Activated T-cell treated with anti-CD3 and anti-CD28 coated beads for 1 hour (primary cell): ENCODE results near the gene CDH13.

Experiments
- DNase-seq: peaks from one replicate; pipeline ENCODE4 v3.0.0-alpha.2; 2020; ENCODE audit warnings: low read depth

Gene CDH13

GRCh38 chr16:83724585-83724984 lies 1097.8 kb downstream of the CDH13 start:
- no peak for DNase-seq

DNA sequence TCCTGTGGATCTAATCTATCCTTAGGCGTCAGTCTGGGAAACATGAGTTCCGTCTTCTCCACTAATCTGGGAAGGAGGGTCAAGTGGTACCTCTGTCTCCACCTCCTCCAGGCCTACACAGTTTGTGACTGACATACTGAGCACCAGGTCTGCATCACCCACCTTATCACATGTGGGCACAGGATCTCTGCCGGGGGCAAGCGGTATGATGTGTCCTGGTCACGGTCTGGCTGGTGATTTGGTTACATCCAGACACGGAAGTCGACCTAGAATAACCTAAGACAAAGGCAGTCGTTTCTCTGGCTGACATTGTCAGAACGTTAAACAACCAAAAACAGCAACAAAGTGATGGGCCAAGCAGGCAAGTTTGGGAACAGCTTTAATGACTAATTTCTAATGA lies 1098.5 kb downstream of the CDH13 start:
- DNase-seq = no peak

DNA sequence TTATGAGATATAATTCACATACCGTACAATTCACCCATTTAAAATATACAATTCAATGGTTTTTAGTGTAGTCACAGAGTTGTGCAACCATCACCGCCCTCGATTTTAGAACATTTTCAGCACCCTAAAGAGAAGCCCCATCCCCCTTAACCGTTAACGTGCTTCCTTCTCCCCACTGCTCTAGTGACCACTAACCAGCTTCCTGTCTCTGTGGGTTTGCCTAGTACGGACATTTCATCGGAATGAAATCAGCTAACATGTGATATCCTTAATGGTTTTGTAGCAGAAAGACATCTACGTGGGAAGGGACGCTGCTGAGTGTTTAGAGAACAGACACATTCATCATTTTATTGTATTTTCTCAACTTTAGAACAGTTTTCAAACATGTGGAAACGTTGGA lies 1100.2 kb downstream of the CDH13 start:
- DNase-seq = no peak

- DNase-seq = no peak
Observed at GRCh38 chr16:83727751-83728352, 1101.1 kb downstream of the CDH13 start.

DNA sequence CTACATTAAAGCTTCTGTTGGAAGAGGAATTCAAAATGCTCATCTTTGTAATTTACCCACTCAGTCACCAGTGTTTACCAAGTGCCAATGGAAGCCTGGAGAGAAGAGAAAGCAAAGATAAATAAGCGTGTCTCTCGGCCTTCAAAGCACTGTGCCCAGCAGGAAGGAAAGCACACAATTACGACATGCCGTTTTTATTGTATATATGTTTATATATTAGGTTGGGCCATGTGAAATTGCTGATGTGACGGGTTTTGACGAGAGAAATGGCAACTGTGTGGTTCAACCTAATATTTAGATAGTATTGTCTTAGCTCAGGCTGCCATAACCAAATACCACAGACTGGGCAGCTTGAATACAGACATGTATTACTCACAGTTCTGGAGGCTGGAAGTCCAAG lies 1101.7 kb downstream of the CDH13 start:
- DNase-seq = no peak

- DNase-seq = no peak
Observed at GRCh38 chr16:83730812-83731211, 1104.0 kb downstream of the CDH13 start.

GRCh38 chr16:83732536-83732935 lies 1105.8 kb downstream of the CDH13 start:
- DNase-seq = no peak

GRCh38 chr16:83733301-83733700 lies 1106.5 kb downstream of the CDH13 start:
- DNase-seq = no peak

DNA sequence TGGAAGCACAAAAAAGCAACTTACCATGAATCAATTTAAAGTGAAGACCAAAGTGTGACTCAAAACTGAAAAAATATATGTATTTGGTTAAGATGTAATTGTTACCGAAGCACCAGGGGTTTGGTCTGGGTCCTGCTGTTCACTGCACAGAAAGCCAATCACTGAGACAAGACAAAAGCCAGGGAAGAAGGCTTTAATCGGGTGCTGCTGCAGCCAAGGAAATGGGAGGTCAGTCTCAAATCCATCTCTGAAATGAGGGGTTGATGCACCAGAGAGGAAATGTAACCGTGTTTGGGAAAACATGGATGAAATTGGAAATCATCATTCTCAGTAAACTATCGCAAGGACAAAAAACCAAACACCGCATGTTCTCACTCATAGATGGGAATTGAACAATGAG lies 1107.4 kb downstream of the CDH13 start:
- no peak for DNase-seq

GRCh38 chr16:83737729-83738354 lies 1111.1 kb downstream of the CDH13 start:
- DNase-seq = no peak

DNA sequence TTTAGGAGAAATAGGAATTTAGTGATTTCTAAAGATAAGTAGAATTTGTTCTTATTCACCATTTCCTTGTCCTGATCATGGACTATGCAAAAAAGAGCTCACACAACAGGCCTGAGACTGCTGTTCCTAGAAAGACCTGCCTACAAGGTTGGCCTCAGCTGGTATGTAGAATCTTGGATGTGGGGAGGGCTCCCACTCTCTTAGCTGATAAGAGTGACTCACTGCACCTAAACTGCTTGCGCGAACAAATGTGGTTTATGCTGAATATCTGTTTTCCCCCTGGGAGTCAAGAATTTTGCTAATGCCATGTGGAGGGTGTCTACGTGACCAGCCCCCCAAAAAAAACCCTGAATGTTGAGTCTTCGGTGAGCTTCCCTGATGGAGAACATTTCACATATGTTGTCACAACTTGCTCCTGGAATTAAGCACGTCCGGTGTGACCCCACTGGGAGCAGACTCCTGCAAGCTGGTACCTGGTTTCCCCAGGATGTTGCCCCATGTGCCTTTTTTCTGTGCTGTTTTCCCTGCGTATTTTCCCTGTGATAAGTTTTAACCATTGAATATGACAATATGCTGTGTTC lies 1112.2 kb downstream of the CDH13 start:
- no peak for DNase-seq

DNA sequence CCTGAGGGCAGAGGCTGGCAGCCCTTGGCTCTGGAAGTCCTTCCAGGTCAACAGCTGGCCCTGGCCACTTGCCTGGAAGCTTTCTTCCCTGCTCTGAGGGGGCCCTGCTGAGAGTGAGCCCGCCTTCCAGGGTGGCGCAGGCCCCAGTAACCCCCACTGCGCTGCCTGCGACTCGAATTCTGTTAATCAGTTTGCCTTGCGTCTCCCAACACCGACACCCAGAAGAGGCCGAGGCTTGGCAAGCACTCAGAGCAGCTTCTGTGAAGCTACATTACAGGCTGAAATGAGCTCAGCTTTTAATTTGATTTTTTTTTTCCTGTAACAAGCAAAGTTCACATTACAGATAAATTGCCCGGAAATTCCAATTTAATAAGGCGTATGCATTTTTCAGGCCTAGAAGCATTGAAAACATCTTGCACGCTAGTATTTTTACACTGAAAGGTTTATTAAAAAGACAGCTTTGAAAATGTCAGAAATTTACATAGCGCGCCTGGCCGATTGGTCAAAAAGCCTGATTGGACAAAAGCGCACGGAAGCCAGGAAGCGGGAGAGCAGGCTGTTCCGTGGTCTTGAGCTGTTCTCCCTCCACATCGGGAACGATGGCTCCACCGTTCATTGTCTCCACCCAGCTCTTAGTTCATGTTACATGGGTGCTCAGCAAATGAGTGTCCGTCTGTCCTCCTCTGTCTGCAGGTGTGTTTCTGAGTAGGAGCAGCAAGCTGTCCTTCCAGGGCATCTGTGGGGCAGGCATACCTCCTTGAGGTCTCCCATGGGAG lies 1115.5 kb downstream of the CDH13 start:
- DNase-seq = no peak

GRCh38 chr16:83743241-83743640 lies 1116.5 kb downstream of the CDH13 start:
- no peak for DNase-seq

GRCh38 chr16:83743720-83744119 lies 1117.0 kb downstream of the CDH13 start:
- no peak for DNase-seq

DNA sequence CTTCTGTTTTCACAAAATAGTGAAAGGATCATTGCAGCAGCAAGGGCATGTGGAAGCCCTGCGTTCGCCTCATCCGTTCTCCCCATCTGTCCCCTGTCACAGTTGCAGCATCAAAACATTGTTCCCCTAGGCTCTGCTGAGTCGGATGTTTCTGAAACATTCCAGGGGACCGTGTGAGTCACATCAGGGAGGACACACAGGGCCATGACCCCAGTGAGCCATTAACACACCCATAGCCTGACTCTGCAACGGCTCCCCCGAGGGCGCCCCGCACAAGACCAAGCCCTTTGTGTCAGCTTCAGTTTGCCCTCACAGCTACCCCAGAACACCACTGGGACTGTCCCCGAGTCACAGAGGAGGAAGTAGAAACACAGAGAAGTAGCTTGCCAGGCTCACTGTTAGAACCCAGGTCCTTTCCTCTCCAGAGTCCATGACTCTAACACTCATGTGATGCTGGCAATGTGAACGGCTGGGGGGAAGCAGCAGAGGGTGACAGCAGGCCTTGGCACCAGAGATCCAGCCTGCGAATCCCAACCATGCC lies 1117.7 kb downstream of the CDH13 start:
- DNase-seq = no peak

DNA sequence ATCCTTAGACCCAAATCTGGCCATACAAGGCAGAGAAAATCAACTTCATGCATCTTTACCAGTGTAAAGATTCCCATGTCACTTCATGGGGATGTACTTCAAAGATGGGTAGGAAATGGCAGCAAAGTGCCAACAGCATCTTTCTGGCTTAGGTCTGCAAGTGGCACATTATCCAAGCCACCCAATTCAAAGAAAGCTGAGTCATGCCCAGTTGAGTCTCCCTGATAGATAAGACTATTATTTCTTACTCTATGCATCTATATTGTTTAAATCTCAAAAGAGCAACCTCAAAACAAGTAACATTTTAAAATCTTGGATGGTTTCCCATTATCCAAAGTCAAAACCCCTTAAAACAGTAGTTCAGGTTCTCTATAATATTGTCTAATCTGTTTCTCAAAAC lies 1119.8 kb downstream of the CDH13 start:
- DNase-seq = no peak

GRCh38 chr16:83747936-83748335 lies 1121.2 kb downstream of the CDH13 start:
- DNase-seq = no peak

DNA sequence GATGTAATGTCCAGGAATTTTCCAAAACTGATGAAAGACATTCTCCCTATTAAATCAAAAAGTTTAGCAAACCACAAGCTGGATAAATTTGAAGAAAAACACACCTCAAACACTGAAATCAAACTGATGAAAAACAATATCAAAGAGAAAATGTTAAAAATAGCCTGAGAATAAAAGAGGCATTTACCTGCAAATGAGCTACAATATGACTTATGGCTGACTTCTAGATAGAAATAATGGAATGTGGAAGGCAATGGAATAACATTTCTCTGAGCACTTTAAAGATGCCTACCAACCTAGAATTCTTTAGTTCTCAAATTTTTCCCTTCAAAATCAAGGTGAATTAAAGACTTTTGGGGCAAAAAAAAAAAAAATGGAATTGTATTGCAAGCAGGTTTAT lies 1128.6 kb downstream of the CDH13 start:
- DNase-seq = no peak

DNA sequence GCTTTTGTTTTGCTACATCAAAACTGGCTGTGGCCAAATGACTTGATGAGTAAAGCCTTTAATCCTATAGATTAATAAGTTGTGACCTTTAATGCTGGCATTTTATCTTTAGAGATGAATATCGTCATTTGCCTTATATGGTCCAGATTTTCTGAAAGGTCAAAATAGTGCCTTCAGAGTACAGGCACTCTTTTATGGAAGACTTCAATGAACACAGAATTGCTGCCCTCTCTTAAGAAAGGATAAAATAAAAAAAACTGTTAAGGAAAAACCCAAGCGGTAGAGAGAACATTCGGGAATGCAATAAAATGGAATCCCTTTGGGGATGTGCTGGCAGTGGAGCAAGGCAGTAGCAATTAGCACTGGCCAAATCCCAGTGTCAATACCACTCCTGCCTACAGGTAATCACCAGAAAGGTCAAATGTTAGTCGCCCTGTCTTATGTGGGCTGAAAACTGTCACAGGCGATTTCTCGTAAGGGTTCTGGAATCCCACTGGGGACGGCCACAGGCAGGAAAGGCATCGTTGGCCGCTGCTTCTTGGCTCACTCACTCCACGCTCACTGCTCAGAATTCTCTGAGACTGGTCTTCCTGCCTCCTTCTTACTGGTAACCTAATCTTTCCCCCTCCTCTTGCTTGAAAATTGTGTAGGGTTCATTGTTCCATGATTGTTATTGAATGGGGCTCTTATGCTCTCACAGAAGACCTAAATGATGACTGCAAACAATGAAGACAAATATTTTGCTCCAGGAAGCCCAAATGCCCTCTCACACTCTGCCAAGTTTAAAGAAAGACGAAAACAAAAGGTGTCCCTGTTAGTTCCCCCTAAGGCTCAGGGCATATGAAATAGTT lies 1135.6 kb downstream of the CDH13 start:
- DNase-seq = no peak

DNA sequence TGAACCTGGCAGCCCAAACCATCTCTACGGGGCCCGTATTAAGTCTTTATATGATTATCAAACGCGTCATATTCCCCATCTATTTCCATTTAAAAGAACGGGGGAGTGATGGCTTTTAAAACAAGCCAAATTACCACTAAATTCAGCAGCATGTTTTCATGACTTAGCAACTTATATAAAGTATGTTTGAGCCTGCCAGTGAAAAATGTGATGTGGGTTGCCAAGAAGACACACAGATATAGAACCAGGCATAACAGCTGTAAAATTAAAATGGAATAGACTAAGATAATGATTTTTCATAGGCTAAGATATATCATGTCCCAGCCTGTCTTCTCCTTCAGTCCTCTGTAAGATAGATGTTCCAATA lies 1136.2 kb downstream of the CDH13 start:
- no peak for DNase-seq

GRCh38 chr16:83768986-83769385 lies 1142.2 kb downstream of the CDH13 start:
- DNase-seq = no peak
